NT2/D1 (cell line): ENCODE results near the gene VMO1.

Experiments
- SUZ12 ChIP-seq: IDR thresholded peaks from 2 replicates; pipeline ENCODE4 v1.6.1; 2011; ENCODE audit not compliant: insufficient read length, insufficient read depth; ENCODE audit errors: extremely low read depth
- ZNF274 ChIP-seq: IDR thresholded peaks from 2 replicates; pipeline ENCODE4 v1.6.1; 2011; ENCODE audit warnings: mild to moderate bottlenecking, low read depth, low read length

DNA sequence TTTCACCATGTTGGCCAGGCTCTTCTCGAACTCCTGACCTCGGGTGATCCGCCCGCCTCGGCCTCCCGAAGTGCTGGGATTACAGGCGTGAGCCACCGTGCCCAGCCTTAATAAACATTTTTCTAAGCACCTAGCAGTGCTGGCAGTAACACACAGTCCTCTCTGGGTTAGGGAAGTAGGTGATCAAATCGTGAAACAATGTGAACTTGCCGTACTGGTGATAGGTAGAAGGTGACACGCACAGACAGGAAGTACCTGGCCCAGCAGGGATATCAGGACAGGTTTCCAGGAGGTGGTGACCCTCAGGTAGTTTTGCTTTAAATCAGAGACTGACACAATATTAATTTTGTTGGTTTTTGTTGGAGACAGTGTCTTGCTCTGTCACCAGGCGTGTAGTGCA, 25.3 kb upstream of the VMO1 start:
- no peak for TF ChIP-seq ZNF274
- no peak for TF ChIP-seq SUZ12
